ENCODE results near the gene KCNN3.

DNA sequence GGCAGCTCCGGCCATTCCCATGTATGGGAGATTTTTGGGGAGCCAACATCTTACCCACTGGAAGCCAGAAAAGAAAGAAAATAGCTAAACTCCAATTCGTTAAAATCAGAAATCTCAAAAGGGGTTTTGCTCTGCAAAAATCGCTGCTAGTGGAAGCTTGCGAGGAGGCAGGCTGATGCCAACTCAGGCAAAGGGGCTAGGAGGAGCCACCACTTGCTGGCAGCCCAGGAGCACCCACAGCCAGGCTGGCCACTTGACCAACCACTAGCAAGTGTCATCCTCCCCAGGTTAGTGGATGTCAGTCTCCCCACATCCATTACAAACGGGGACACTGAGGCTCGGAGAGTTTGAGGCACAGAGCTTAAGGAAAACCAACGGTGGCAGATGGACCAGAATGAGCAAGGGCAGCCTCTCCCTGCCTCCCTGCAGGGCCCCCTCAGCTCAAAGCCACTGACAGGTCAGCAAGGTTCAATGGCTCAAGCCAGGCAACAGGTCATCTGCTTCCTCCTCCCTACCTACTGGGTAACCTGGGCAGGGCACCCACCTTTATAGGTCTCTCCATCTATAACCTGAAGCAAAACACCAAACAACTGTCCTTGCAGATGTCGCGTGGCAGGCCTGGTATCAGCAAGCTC lies 10.8 kb downstream of the KCNN3 start:
- TF ChIP-seq, protein P1, sequence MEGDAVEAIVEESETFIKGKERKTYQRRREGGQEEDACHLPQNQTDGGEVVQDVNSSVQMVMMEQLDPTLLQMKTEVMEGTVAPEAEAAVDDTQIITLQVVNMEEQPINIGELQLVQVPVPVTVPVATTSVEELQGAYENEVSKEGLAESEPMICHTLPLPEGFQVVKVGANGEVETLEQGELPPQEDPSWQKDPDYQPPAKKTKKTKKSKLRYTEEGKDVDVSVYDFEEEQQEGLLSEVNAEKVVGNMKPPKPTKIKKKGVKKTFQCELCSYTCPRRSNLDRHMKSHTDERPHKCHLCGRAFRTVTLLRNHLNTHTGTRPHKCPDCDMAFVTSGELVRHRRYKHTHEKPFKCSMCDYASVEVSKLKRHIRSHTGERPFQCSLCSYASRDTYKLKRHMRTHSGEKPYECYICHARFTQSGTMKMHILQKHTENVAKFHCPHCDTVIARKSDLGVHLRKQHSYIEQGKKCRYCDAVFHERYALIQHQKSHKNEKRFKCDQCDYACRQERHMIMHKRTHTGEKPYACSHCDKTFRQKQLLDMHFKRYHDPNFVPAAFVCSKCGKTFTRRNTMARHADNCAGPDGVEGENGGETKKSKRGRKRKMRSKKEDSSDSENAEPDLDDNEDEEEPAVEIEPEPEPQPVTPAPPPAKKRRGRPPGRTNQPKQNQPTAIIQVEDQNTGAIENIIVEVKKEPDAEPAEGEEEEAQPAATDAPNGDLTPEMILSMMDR (IDR thresholded peaks at IDR 0.05; ENCODE audit: control extremely low read depth in 1 of 3, insufficient read depth in 1 of 3, low read depth in 1 of 3, low read length in 3 of 3): no peak
- TF ChIP-seq GABPA (IDR thresholded peaks at IDR 0.05; ENCODE audit: borderline replicate concordance, insufficient read depth, low read length) (no peak), TAF1 (IDR thresholded peaks at IDR 0.05; ENCODE audit: low read depth, low read length) (no peak), RFX5 (IDR thresholded peaks at IDR 0.05; ENCODE audit: borderline replicate concordance, low read depth, low read length) (no peak), SP1 (IDR thresholded peaks at IDR 0.05; ENCODE audit: low read depth, low read length) (no peak), RAD21 (IDR thresholded peaks at IDR 0.05 in 1 of 2, conservative IDR thresholded peaks at IDR 0.05 in 1 of 2; ENCODE audit: low read depth in 2 of 2, low read length in 2 of 2) (no peak), CREB1 (IDR thresholded peaks at IDR 0.05) (no peak), SIN3A (conservative IDR thresholded peaks at IDR 0.05 in 1 of 2, IDR thresholded peaks at IDR 0.05 in 1 of 2; ENCODE audit: low read depth in 1 of 2, low read length in 2 of 2) (no peak), JUN (IDR thresholded peaks at IDR 0.05; ENCODE audit: low read depth, low read length) (no peak), ASH2L (IDR thresholded peaks at IDR 0.05; ENCODE audit: low read length) (no peak), EGR1 (IDR thresholded peaks at IDR 0.05; ENCODE audit: borderline replicate concordance, low read depth, low read length) (no peak), EP300 (IDR thresholded peaks at IDR 0.05; ENCODE audit: borderline replicate concordance in 1 of 2, low read depth in 2 of 2, low read length in 2 of 2) (no peak)
